OCI-M2 (cell line): ENCODE results near the gene CALD1.

Experiments used
- DNase-seq: peaks from one replicate; lab custom pipeline; 2025; ENCODE audit not compliant: unreplicated experiment; lab: John Stamatoyannopoulos, UW

Gene CALD1, protein sequence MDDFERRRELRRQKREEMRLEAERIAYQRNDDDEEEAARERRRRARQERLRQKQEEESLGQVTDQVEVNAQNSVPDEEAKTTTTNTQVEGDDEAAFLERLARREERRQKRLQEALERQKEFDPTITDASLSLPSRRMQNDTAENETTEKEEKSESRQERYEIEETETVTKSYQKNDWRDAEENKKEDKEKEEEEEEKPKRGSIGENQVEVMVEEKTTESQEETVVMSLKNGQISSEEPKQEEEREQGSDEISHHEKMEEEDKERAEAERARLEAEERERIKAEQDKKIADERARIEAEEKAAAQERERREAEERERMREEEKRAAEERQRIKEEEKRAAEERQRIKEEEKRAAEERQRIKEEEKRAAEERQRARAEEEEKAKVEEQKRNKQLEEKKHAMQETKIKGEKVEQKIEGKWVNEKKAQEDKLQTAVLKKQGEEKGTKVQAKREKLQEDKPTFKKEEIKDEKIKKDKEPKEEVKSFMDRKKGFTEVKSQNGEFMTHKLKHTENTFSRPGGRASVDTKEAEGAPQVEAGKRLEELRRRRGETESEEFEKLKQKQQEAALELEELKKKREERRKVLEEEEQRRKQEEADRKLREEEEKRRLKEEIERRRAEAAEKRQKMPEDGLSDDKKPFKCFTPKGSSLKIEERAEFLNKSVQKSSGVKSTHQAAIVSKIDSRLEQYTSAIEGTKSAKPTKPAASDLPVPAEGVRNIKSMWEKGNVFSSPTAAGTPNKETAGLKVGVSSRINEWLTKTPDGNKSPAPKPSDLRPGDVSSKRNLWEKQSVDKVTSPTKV

DNA sequence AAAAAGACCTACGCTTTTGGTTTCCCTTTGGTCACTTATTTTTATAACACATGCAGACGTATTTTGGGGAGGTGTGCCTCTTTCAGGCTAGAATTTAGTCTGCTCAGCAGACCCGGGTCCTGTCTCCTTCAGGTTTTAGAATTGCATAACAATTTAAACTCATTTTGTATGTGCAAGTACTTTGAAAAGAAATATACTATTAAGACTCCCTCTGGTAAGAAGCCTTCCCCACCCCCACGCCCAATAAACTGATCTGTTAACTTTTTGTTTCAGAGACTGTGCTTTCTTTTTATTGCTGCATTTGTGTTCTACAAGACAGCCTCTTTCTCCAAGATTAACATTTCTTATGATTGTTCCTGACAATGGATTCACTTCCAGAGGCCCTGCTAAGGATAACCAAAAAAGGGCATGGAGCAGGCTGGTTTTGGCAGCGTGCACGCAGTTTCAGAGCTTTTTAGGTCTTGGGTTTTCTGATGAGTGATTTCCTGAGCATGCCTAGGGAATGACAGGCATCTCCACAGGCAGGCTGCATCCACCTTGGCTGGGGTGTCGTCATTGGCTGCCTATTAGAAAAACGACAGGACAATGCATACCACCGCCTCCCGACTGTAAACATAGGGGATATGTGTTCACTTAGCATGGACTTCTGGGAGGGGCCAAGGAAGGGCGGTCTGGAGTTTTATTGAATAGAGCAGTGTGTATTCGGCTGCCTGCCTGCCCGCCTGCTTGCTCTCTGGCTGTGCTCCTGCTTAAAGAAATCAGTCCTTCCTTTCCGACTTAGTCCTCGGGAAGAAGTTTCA, at the start of gene CALD1:
Gene CALD1, plus strand, starts transcription at position 694 of the 800 bp plus-strand sequence. CDS start 88,100 bp downstream, outside the sequence.
- no peak for DNase-seq

DNA sequence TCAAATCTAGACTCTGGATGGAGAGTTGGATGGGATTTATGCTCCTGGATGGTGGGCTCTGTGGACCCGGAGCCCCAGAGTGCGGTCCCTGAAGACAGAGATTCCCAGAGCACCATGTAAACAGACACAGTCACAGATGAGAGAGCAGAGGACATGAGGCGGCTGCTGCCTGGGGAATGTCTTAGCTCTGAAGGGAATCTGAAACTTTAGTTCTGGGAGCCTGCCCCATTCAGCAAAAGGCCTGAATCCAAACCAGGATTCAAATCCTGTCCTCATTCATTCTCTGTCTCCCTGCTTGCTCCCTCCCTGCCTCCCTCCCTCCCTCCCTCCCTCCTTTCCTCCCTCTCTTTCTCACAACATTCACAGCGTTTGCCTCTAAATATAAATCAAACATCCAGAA, 49.5 kb upstream of the CALD1 start:
- no peak for DNase-seq

DNA sequence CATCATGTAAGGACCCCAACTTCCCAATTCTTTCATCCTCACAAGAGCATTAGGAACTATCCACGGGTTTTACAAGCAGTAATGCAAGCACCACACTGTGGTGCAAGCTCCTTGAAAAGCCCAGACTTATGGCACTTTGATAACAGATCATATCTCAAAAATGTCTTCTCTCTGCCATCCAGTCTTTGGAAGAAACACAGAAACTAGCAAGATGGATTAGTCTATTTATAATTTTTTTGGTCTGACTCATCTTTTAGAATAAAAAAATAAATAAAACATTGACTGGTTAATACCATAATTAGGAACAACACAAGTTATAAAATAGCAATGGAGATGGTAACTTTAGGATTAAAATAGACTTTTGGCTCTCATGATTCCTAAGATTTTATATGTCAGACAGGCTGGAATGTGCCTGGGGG, 49.0 kb upstream of the CALD1 start:
- DNase-seq: no peak

DNA sequence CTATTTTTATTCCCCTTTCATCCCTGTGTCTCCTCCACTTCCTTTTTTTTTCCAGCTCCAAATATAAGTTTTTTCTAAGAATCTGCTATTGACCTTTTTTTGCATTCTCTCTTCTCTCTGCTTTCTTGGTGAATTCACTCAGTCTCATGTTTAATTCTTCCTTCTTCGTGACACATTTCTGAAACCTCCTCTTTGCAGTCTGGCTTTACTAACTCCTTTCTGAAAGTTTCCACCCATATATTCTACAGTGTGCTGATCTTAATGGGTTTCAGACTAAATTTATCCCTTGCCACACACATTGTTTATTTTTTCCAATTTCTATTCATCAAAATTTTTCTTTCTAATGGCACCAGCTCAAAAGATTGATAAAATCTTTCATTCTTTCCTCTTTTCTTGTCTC, 47.8 kb upstream of the CALD1 start:
- DNase-seq: no peak

DNA sequence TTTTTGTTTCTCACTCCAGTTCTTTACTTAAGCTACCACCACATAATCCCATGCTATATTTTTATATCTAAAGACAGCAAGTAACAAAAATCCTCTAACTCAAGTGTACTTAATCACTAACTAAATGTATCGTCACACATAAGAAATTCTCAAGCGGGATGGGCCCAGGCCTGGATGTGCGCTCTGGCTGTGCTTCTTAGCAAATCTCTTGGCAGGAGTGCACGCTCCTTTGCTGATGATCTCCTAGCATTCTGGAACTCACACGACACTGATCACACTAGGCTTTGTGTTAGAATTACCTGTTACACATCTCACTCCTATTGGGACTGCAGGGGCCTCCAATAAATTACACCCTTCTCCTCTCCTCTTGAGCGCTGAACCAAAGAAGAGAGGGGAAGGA, 46.7 kb upstream of the CALD1 start:
- no peak for DNase-seq

DNA sequence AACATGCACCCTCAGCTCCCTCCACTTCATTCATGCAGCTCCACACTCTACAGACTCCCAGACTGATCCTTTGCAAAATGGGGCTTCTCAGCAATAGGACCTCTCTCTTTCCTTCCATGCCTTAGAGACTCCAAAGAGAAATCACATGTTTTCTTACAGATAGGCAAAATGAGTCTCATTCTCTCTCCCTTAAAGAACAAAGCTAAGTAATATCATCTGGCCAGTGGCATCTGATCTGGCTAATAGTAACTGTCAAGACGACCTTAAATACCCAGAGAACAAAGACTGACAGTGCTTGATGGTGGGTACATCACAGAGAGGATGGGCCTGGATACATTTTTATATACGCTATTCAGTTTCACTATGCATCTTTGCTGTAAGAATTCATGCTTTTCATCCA, 43.1 kb upstream of the CALD1 start:
- DNase-seq: no peak

DNA sequence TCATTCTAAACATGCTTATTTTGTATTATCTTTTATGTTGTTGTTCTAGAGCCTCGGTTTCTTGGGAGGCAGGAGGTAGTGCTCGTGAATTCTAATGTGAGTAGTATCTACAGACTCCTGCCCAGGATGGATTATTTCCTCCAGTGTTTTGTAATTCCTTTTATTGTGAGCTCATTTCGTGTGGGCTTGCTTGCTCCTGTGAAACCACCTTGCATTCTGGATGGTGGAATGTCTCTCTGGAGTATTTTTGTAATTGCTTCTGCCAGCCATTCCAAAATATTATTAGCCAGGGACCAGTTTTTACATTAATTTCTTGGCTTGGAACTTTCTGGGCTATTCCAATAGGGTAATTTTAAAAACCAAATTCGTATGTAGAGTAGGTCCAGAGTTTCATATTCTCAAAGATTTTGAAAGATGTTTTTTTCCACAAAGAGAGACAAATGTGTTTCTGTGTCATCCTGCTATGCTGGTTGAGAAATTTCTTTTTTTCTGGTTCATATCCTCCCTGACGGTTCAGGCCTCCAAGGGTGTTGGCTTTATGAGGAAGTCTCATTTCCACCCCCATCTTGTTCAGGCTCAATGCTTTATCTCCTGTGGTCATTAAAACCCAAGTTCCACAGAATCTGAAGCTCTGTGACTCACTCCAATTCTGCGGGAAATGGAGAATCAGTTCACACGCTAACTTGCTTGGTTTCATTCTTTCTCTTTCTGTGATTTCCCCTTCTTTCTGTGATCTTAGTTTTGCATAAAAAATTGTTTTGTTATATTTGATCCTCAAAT, 41.7 kb upstream of the CALD1 start:
- no peak for DNase-seq

DNA sequence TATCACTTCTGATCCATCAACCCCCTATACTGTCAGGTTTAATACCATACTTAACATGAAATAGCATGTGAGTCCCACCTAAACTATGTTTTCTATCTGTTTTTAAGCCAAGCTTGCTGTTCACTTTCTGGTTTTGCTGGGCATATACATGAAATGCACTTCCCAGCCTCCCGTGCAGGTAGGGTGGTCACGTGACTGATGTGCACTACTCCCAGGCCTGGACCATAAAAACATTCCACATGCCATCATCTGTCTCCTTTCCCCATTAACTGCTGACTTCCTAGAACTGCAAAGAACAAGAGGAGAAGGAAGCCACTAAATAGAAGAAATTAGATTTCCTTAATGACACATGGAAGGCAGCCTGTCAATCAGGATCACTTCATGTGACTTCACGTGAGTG, 40.1 kb upstream of the CALD1 start:
- no peak for DNase-seq

DNA sequence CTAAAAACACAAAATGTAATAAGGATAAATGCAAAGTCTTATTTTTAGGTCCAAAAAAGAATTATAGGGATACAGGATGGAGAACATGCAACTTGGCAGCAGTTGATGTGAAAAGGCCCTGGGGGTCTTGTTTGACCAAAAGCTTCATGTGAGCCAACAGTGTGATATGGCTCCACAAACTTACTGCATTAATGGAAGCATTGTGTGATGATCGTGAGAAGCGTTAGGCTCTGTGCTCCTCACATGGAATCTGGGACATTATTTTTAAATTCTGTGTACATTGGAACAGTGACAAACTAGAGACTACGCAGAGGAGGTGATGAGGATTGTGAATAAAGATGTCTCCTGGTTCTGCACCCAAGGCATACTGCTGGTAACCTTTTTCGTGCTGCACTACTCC, 39.1 kb upstream of the CALD1 start:
- DNase-seq: no peak

DNA sequence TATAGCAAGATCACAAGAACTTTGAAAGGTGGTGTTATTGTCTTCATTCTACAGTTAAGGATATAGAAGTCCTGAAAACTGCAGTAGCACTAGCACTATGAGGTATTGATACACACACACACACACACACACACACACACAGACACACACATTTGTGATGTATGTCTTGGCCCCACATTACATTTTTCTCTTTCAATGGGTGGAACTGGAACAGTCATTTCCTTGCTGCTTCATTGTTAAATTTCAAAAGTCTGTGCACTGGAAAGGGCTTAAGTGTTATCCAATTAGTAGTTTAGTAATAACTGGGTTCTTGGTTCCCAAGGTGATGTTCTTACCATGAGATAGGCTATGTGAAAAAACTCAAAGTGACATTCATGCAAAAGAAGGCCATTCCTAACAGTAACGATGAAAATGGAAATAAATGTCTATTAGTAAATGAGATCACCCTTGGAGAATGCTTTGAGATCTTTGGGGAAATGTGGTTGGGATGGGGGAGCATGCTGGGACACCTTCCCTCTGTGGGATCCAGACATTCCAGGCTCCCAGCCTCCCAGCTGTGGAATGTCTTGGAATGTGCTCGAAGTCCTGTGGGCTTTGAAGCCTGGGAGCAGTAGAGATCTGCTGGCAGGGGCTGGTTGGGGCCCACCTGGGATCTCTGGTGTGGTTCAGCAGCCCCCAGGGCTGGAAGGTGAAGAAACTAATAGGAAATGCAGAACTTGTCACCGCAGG, 37.4 kb upstream of the CALD1 start:
- DNase-seq: no peak

DNA sequence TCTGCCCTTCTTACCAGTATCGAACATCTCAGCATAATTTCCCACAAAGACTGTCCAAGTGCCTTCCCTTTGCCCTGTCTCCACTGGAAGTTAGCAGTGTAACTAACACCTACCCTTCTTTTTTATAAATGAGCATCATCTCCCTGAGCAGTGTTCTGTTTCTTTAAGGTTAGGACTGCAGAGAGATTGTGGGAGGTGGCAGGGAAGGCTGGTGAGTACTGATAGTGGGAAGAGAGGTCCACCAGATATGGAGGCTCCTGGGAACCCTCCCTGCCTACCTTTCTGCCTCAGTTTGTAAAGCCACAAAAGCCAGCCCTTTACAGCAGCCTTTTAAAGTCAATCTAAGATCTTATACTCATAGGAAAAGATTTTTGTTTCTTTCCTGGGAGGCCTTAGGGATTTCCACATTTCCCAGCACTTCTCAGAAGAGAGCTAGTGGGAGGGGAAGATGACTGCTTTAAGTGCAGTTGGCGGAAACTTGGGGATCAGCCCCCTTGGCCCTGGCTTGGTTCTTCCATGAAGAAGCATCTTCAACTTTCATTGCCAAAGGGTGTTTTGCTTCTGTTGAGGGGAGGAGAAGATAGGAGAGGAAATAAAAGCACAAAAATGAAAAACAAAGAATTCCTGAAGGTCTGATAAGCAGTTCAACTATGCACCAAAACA, 36.6 kb upstream of the CALD1 start:
- no peak for DNase-seq

DNA sequence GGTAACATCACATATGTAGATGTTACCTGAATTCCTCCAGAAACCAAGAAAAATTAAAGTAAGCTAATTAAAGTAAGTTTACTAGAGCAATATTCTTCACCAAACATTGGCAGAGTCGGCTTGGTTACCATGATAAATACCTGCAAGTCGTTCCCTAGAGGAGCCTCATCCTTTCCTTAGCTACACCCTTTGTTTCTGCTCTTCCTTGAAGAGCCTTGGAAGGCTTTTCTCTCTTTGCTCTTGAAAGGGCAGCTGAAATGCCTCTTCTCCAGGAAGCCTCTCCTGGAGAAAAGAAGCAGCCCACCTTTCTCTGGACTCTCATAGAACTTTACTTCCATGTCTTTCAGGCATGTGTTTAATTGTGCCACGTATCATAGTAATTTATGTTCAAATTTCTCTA, 34.9 kb upstream of the CALD1 start:
- DNase-seq: no peak

DNA sequence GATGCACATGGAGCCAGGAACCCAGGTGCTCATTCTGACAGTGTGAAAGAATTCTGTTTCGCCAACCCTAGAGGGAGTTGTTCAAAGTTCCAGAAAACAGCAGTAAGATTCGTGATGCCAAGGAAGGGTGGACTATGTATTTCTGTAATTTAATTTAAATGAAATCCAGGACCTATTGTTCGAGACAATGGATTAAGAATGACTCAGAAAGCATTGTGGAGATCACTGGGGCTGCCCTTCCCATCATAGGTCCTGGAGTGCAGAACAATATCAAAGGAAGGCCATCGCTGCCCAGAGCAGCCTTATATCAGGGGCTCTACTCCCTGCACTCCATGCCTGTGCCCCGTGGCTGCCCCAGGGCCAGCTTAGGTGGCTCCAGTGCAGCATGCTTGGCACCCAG, 32.1 kb upstream of the CALD1 start:
- no peak for DNase-seq

DNA sequence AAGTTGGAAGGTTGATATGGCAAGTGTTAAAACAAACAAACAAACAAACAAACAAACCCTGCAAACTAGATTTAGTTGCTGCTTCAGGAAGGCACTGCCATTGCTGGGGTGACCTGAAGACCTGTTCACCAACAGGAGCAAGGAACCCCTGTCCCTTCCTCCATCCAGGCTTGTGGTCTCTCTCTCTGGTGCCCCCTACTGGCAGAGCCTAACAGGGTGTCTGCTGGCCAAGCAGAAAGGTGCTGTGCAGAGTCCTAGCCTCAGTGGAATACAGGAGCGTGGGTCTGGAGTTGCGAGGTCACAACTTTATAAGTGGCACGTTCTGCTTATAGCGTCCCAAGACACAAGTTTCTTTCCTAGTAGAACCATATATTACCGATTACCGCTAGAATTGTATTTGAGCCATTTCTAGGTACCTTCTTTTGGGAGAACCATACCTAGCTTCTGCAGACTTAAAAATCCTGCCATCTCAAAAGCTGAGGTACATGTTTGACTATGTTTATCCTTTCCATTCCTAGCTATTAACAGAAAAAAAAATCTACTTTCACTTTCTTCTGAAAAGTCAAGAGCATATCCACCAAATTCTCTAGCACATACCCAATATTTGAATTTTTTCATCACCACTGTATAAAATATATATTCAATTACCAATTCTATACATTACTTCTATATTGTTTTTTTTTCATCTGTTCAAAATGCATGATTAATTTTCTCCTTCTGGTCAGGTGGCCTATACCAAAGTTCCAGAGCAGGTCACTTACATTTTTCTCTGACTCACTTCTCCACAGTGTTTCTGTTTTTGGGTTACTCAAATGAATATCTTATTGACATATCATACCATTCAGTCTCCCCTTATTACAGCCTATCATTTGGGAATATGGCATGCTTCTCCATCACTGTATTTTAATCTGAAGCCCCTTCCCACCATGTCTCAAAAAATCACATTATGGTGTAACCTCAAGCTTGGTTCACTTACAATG, 29.1 kb upstream of the CALD1 start:
- no peak for DNase-seq

DNA sequence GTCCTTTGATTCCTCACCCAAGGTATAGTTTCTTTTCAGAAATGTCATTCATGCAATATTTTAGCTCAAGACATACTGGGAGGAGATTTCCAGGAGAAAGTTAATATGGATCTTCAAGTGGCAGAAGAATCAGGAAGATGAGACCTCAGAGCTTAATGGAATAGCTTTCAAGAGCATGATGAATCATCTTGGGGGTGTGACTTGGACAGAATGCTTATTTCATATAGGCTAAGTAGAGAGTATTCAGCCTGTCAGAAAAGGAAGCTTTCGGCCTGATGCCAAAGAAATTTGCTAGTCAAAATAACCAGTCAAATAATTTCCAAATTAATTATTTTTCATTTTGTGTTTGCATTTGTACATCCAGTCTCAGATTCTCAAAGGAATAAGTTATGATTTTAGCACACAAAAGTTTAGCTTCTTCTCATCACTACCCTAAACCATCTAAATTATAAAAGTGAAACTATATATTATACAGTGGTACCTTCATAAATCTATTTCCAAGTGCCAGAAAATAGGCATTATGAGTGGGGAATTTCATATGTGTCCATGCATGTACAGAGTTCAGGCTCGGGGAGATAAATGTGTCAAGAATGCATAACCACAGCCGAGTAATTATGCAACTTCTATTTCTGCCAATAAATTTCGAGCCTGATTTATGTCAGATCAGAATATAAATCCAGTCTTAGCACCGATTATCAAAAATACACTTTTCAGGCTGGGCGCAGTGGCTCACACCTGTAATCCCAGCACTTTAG, 27.3 kb upstream of the CALD1 start:
- no peak for DNase-seq

DNA sequence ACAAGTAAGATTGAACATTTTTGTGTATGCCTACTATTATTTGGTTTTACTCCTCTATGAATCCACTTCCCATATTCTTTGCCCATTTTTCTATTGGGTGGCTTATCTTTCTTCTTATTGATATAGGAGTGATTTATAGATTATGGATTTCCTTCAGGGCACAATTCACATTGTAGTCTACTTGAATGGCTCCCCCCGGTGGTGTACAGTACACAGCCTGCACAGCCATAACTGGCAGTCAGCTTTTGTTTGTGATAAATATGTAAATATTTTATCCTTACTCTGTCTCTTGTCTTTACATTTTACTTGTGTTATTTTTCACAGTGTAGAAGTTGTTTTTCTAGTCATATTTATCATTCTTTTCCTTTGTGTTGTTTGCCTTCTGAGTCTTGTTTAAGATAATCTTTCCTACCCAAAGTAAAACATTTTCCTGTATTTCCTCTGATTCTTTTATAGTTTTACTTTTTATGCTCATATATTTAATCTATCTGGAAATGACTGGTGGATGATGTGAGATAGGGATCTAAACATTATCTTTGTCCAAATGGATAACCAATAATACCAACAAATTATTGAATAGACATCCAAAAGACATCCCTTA, 23.9 kb upstream of the CALD1 start:
- no peak for DNase-seq

DNA sequence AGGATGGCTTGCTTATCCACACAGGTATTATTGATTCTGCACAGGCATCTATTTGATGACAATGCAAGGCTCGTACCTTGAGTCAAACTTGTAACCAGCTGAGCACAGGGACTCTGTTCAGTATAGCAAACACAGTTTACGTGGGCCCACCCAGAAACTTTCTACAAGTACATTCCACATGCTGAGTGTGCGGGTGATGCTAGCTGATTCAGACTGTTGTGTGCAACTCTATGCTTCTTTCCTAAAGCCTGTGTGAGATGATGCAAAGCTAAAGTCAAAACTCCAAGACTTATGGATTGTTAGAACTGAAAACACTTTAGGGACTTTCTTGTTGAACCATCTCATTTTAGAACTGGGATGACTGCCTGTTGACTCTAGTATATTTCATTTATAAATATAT, 21.5 kb upstream of the CALD1 start:
- no peak for DNase-seq
